ENCODE measurements around the gene SPRED2.

SPRED2 gene

GRCh38 chr2:65442420-65443020 is 10.1 kb upstream of the SPRED2 start:
- no peak for DNase-seq (ENCODE audit: low read depth in 2 of 2)

GRCh38 chr2:65438137-65438899 is 5.9 kb upstream of the SPRED2 start:
- DNase-seq (ENCODE audit: low read depth in 2 of 2): no peak

GRCh38 chr2:65437392-65438135 is 5.2 kb upstream of the SPRED2 start:
- DNase-seq (ENCODE audit: low read depth in 2 of 2): no peak

GRCh38 chr2:65436824-65437221 is 4.4 kb upstream of the SPRED2 start:
- no peak for DNase-seq (ENCODE audit: low read depth in 2 of 2)

GRCh38 chr2:65436169-65436823 is 3.9 kb upstream of the SPRED2 start:
- peak; percentile 87 to 89 for DNase-seq (ENCODE audit: low read depth in 2 of 2)

- DNase-seq (ENCODE audit: low read depth in 2 of 2): peak; percentile 72 to 77
Measured at GRCh38 chr2:65435625-65436168, 3.3 kb upstream of the SPRED2 start.

- DNase-seq (ENCODE audit: low read depth in 2 of 2): no peak
Measured at GRCh38 chr2:65434592-65435241, 2.3 kb upstream of the SPRED2 start.

GRCh38 chr2:65431421-65432226 is 775 bp downstream of the SPRED2 start:
- no peak for DNase-seq (ENCODE audit: low read depth in 2 of 2)

- no peak for DNase-seq (ENCODE audit: low read depth in 2 of 2)
Measured at GRCh38 chr2:65430603-65431420, 1.6 kb downstream of the SPRED2 start.

- no peak for DNase-seq (ENCODE audit: low read depth in 2 of 2)
Measured at GRCh38 chr2:65429786-65430602, 2.4 kb downstream of the SPRED2 start.

GRCh38 chr2:65427532-65427931 is 4.9 kb downstream of the SPRED2 start:
- no peak for DNase-seq (ENCODE audit: low read depth in 2 of 2)

GRCh38 chr2:65425276-65425675 is 7.1 kb downstream of the SPRED2 start:
- DNase-seq (ENCODE audit: low read depth in 2 of 2): no peak

GRCh38 chr2:65424391-65424790 is 8.0 kb downstream of the SPRED2 start:
- DNase-seq (ENCODE audit: low read depth in 2 of 2): no peak

GRCh38 chr2:65421432-65421748 is 11.0 kb downstream of the SPRED2 start:
- DNase-seq (ENCODE audit: low read depth in 2 of 2): no peak

GRCh38 chr2:65420712-65421431 is 11.5 kb downstream of the SPRED2 start:
- no peak for DNase-seq (ENCODE audit: low read depth in 2 of 2)

GRCh38 chr2:65417509-65418085 is 14.8 kb downstream of the SPRED2 start:
- DNase-seq (ENCODE audit: low read depth in 2 of 2): no peak

- no peak for DNase-seq (ENCODE audit: low read depth in 2 of 2)
Measured at GRCh38 chr2:65416945-65417344, 15.5 kb downstream of the SPRED2 start.

GRCh38 chr2:65416321-65416720 is 16.1 kb downstream of the SPRED2 start:
- no peak for DNase-seq (ENCODE audit: low read depth in 2 of 2)
